Fibroblast of skin of back (primary cell): Measurements from ENCODE around the gene PRDM5.

ENCODE experiments used
- DNase-seq: peaks from one replicate; pipeline ENCODE4 v3.0.0-alpha.2; 2013

Gene PRDM5

GRCh38 chr4:120855307-120856001 is 67.1 kb downstream of the PRDM5 start:
- no peak for DNase-seq

GRCh38 chr4:120853161-120853935 is 69.2 kb downstream of the PRDM5 start:
- DNase-seq = peak; percentile 39

GRCh38 chr4:120850018-120850599 is 72.4 kb downstream of the PRDM5 start:
- DNase-seq = peak; percentile 89

DNA sequence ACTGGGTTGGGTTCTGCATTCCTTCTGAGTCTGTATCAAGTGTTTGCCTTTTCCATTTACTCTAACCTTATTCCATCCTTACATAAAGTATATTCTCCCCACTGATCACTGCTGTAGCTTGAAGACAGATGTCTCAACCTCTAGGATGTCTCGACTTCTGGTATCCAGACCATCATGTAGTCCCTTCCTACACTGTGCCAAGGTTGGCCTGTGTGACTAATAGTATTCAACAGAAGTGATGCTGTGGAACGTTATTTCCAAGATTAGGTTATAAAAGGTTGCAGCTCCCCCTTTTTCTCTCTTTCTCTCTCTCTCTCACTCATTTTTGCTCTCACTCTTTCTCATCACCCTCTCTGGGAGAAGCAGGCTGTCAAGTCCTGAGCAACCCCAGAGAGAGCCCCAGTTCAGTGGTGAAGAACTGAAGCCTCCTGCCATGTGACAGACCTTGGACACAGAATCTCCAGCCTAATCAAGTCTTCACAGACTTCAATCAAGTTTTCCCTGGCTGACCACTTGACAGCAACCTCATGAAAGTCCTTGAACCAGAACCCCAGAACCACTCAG is 75.4 kb downstream of the PRDM5 start:
- DNase-seq = no peak

- DNase-seq = no peak
Observed at GRCh38 chr4:120844528-120844921, 78.0 kb downstream of the PRDM5 start.

DNA sequence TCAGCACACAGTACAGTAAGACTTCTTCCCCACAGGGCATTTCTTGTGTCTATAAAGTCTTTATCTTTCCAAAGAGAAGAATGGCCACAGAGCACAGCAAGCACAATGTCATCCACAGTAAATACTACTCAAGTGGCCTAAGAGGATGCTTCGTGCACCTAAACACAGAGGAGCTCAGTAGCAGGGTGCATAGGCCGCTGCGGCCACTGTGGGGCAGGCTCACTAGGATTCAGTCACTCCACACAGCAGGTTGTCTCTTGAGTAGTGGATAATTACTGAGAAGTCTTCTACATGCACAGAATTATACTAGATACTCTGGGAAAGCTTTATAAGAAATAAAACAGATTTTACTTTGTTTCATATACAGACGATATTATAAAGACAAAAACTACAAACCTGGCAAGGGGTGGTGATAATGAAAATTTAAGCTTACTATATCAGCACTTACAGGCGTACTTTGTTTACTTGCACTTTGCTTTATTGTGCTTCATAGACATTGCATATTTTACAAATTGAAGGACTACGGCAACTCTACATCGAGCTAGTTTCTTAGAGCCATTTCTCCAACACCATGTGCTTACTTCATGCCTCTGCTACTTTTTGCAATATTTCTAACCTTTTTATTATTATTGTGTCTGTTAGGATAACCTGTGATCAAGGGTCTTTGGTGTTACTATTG is 78.5 kb downstream of the PRDM5 start:
- DNase-seq = no peak

DNA sequence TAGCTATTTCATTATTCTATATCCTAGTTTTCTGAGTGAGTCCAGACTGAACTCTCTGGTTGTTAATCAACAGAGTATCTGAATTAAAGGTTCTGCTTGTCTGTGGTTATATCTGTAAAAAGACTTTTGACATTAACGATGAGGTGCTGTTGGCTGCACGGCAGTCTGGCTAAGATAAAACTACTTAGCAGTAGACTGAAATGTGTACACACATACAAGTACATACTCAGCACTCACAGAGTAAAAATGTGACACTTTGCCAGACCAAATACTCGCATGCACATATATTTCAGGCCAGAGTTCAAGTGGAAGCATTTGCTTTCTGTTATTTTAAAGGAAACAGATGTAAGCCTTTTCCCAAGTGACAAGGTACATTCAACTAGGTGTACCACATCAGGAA is 80.5 kb downstream of the PRDM5 start:
- DNase-seq = peak; percentile 75

GRCh38 chr4:120841580-120841979 is 80.9 kb downstream of the PRDM5 start:
- peak; percentile 54 for DNase-seq

DNA sequence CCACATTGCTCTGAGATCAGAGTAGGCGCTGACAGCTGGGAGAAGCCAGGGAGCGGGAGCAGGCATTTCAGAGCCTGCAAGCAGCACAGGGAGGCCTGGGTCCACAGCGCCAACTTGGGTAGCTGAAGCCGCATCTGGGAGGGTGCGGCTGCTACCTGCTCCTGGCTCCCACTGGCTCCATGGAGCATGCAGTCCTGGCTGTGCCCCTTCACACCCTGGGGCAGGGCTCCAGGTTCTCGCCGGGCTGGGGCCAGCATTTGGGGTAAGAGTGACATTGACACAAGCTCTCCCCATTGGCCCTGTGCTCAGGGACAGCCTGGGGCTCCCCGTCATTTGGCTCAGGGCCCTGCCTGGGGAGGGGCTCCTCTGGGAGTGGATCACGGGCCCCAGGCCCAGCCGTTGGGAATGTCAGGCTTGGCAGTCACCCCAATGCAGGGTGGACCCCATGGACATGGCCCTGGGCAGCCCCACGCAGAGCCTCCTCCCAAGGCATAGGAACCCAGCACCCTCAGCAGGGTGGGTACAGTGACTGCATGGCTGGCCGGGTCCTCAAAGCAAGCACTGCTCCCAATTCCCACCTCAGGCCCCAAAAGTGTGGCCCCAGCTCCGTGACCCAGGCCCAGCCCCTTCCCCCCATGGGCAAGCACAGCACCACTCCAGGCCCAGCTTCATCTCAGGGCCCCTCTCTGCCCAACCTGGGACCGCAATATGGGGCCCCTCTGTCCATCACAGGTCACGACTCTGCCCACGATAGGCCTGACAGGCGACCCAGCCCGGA is 82.4 kb downstream of the PRDM5 start:
- DNase-seq = no peak

DNA sequence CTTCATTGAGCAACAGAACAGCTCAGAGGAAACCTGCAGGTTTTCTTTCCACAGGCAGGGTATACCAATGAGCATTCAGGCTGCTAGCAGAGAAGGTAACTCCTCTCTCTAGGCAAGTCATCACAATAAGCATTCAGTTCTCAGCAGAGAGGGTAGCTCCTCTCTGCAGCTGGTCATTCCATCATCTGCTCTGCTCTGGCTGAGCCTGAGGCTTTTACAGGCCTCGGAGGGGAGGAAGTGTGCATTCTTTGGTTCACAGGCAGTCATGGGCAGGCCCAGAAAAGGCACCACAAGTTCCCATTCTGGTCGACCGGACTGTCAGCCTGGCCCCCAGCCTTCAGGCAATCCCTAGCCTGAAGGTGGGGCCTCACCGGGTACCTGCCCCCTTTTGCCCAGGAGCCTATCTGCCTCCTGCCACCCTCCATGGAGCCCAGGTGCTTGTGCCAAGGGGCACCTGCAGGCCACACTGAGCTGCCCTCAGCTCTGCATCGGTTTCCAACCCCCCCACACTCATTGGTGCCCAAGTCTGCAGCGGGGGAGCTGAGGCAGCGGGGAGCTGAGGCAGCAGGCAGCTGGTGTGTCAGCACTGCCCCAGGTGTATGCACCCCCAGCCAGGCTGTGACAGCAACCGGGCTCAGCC is 83.1 kb downstream of the PRDM5 start:
- DNase-seq = no peak

- no peak for DNase-seq
Observed at GRCh38 chr4:120838784-120839183, 83.7 kb downstream of the PRDM5 start.

- DNase-seq = no peak
Observed at GRCh38 chr4:120837656-120838055, 84.9 kb downstream of the PRDM5 start.

- DNase-seq = no peak
Observed at GRCh38 chr4:120835342-120835741, 87.2 kb downstream of the PRDM5 start.

DNA sequence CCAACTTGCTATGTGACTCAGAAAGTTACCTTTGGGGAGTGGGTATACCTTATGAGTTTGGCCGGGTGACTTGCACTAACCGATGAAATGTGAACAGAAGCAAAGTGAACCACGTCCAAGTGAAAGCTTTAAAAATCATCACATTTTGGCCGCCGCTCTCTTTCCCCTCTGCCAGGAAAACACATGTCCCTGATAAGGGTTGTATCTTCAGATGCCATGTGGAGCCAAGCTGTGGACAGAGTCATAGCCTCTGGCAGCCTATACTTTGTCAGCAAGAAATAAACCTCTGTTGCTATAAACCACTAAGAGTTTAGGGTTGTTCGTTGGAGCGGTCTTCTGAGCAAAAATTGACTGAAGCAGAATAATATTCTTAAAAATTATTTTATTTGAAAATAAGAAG is 92.3 kb downstream of the PRDM5 start:
- no peak for DNase-seq

- no peak for DNase-seq
Observed at GRCh38 chr4:120829113-120829831, 93.3 kb downstream of the PRDM5 start.

DNA sequence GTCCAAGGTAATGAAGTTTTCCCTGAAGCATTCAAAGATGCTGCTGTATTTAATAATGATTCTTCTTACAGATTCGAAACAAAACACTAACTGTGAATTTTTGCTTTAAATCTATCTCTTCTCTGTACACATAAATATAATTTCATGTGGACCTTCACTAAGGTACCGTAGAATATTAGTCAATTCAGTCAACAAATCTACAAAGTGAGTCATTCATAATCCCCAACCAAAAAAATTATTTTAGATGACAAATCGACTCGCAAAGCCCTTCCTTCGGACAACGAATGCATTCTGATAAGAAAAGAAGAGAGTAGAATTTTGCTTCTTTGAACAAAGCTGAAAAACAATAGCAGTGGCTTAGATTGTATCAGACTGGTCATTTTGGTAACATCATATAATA is 95.7 kb downstream of the PRDM5 start:
- DNase-seq = no peak

GRCh38 chr4:120826449-120826848 is 96.1 kb downstream of the PRDM5 start:
- no peak for DNase-seq

- no peak for DNase-seq
Observed at GRCh38 chr4:120824946-120825345, 97.6 kb downstream of the PRDM5 start.

DNA sequence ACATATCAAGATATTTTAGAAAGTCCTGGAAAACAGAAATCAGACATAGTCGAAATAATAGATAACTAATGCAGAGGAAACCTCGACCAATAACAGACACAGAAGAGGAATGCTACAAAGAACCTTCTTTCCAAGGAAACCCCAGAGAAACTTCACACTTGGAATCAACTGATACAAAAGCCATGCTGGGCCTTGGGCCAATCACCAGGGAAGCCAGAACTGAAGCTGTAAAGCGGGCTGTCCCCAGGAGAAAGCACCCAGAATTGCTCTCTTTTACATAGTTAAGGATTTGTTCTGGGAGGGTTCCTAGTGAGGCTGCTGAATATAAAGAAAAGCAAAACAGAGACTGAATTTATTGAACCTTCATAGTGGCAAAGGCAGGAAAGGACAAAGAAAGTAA is 100.5 kb downstream of the PRDM5 start:
- no peak for DNase-seq

- DNase-seq = no peak
Observed at GRCh38 chr4:120821029-120821428, 101.5 kb downstream of the PRDM5 start.
